ENCODE results near the gene PSME2. TPM values are rescaled to one million over a fixed set of nuclear protein-coding genes. Genes with fewer than 3 reads are reported as not detected.

Gene PSME2
- total and polyA plus RNA-seq, 2 donors (not counting 3 experiments of a cell fraction or from before 2014, with no cell fraction given) = 66.5 to 126 TPM

DNA sequence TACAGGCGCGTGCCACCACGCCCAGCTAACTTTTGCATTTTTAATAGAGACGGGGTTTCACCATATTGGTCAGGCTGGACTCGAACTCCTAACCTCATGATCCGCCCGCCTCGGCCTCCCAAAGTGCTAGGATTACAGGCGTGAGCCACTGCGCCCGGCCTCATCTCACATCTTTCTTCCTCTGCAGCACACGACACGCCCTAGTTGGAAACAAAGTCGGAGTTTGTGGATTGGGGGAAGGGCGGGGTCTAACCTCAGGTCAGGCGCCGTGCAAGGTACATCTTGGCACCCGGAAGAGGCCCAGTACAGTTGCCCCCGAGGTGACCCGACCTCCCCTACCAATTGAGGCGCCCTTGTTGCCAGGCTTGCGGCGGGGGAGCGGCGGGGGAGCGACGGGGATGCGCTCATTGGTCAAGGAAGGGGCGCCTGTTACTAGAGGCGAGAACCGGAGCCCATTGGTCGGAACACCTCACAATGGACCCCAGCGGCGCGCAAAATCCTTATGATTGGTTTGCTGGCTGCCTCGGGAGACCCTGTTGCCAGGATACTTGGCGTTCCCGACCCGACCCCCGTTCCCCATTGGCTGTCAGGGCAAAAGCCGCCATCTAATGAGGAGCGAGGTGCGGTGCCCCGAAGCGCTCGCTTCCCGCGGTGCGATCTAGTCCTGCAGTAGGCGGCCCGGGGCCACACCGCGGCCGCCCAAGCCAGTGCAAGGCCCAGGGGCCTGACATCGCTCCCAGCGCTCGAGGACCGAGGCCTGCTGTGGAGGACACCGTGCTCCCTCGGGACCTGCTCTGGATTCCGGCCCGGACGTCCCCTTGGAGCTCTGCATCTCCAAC lies 25.2 kb upstream of the PSME2 start, which contains the start of gene REC8:
TSS of gene REC8 (plus strand) at position 659 of the 839 bp plus-strand sequence. CDS start 473 bp downstream, outside the sequence.
- H3K79me2 ChIP-seq (ENCODE audit: control insufficient read depth, insufficient read depth, low read length) = no peaks in the 10 kb centered on the region
- intact Hi-C loops (cut with micrococcal nuclease) = no loop called here
- CTCF ChIA-PET = interaction anchor here (1.7 to 2.6 kb wide), 2 partner anchors 11 to 125 kb away, joined by 5 to 10 read pairs; partner anchors contain the start of gene IRF9
- no peaks in the 10 kb centered on the region for H4K20me1 ChIP-seq (replicated peaks; ENCODE audit: control insufficient read depth, extremely low read depth, insufficient read depth, low read length)
- H3K9me3 ChIP-seq (replicated peaks; ENCODE audit: control insufficient read depth, insufficient read depth, low read length) = no peaks in the 10 kb centered on the region
- peak within 1 kb of the TSS; percentile 8 to 25 (median 21) for H3K4me3 ChIP-seq (replicated peaks in 1 of 3; ENCODE audit: insufficient read depth in 1 of 3, low read depth in 1 of 3, low read length in 3 of 3)
- peak within 1 kb of the TSS; percentile 78 for H2AFZ ChIP-seq (ENCODE audit: low read depth, low read length)
- H3K4me1 ChIP-seq (ENCODE audit: control insufficient read depth, extremely low read depth, insufficient read depth, low read length) = peaks cover 3% of the 10 kb centered on the region
- peak within 1 kb of the TSS; percentile 26 for H3K4me2 ChIP-seq (ENCODE audit: insufficient read depth, low read length)
- dilution Hi-C loops (cut with MboI; ENCODE audit: extremely low pct_ligation_motif_present, low sequenced_read_pairs) = no loop called here
- FAIRE-seq (peak; percentile 82), DNase-seq (ENCODE audit: low read depth, low spot score) (peak; percentile 82)
- TF ChIP-seq JUN (IDR thresholded peaks at IDR 0.05; ENCODE audit: borderline replicate concordance, insufficient read depth, insufficient read length, low read depth) (no peak), POLR2AphosphoS5 (IDR thresholded peaks at IDR 0.05; ENCODE audit: insufficient read depth, low read depth, low read length) (peak; percentile 33)
- TF ChIP-seq, protein P1, sequence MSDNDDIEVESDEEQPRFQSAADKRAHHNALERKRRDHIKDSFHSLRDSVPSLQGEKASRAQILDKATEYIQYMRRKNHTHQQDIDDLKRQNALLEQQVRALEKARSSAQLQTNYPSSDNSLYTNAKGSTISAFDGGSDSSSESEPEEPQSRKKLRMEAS (IDR thresholded peaks at IDR 0.05; ENCODE audit: insufficient read depth, insufficient read length) = no peak
- POLR2A ChIA-PET = no interaction called here
- H3K27me3 ChIP-seq (ENCODE audit: control insufficient read depth in 2 of 2, insufficient read depth in 2 of 2, low read length in 2 of 2) = no peaks in the 10 kb centered on the region
- BruUV-seq (replicated peaks) = no TSS peak
- no peak within 1 kb of the TSS for H3K9ac ChIP-seq (replicated peaks; ENCODE audit: extremely low read depth, insufficient read depth, low read length)
- peaks cover 2 to 6% of the 10 kb centered on the region in 2 experiments for H3K36me3 ChIP-seq (ENCODE audit: control insufficient read depth in 2 of 2, extremely low read depth in 1 of 2, insufficient read depth in 2 of 2, low read length in 2 of 2)
- H3K27ac ChIP-seq (ENCODE audit: insufficient read depth, low read depth, low read length) = no peak within 1 kb of the TSS
- no peaks in the 10 kb centered on the region for H3K9me1 ChIP-seq (replicated peaks; ENCODE audit: control insufficient read depth, extremely low read depth, insufficient read depth, low read length)

DNA sequence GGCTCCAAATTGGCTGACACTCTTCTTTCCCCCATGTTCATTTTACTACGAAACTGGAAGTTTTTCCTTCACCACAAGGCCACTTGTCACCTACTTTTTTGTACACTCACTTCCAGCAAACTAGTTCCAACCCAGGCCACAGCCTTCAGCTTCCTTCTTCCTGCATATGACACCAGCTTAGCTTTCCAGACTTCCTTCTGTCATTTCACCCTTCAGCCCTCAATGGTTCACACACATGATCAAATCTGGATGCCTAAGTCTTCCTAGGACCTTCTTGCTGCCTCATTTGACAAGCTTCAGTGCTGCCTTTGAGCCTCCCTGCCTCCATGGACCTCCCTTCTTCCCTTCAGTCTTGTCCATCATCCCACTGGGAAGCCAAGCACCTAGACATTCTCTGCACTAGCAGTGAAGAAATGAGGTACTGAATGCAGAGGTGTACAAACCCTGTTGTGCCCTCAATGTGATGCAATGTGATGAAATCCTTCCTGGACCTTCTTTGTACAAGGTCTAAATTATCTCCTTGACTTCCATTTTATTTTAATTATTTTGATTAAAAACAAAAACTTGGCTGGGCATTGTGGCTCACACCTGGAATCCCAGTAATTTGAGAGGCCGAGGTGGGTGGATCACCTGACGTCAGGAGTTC lies 21.2 kb upstream of the PSME2 start:
- H3K36me3 ChIP-seq (ENCODE audit: control insufficient read depth in 2 of 2, extremely low read depth in 1 of 2, insufficient read depth in 2 of 2, low read length in 2 of 2) = peaks cover 17 to 37% of the 10 kb centered on the region in 2 experiments
- DNase-seq (ENCODE audit: low read depth, low spot score) (no peak), FAIRE-seq (no peak)
- dilution Hi-C loops (cut with MboI; ENCODE audit: extremely low pct_ligation_motif_present, low sequenced_read_pairs) (no loop called here), intact Hi-C loops (cut with micrococcal nuclease) (no loop called here)
- no peaks in the 10 kb centered on the region for H3K9me1 ChIP-seq (replicated peaks; ENCODE audit: control insufficient read depth, extremely low read depth, insufficient read depth, low read length)
- peaks cover 3% of the 10 kb centered on the region for H3K4me1 ChIP-seq (ENCODE audit: control insufficient read depth, extremely low read depth, insufficient read depth, low read length)
- CTCF ChIA-PET = interaction anchor here (1.1 kb wide), 1 partner anchor 10 kb away, joined by 3 read pairs; no protein-coding TSS in a partner anchor
- H3K4me3 ChIP-seq (replicated peaks in 1 of 3; ENCODE audit: insufficient read depth in 1 of 3, low read depth in 1 of 3, low read length in 3 of 3) = no peak overlapping the region
- H3K27ac ChIP-seq (ENCODE audit: insufficient read depth, low read depth, low read length) = no peak overlapping the region
- no peaks in the 10 kb centered on the region for H3K27me3 ChIP-seq (ENCODE audit: control insufficient read depth in 2 of 2, insufficient read depth in 2 of 2, low read length in 2 of 2)
- H3K4me2 ChIP-seq (ENCODE audit: insufficient read depth, low read length) = no peak overlapping the region
- H3K9me3 ChIP-seq (replicated peaks; ENCODE audit: control insufficient read depth, insufficient read depth, low read length) = no peaks in the 10 kb centered on the region
- no peak overlapping the region for H3K9ac ChIP-seq (replicated peaks; ENCODE audit: extremely low read depth, insufficient read depth, low read length)
- H3K79me2 ChIP-seq (ENCODE audit: control insufficient read depth, insufficient read depth, low read length) = peaks cover 3% of the 10 kb centered on the region
- POLR2A ChIA-PET = interaction anchor here (0.6 kb wide), 1 partner anchor 8 kb away, joined by 6 read pairs; no protein-coding TSS in a partner anchor
- no peak for TF ChIP-seq EZH2 (IDR thresholded peaks at IDR 0.05; ENCODE audit: borderline replicate concordance, low read depth, low read length, severe bottlenecking)
- TF ChIP-seq, protein P1 (IDR thresholded peaks at IDR 0.05; ENCODE audit: insufficient read depth, insufficient read length) = no peak
- TF ChIP-seq POLR2AphosphoS5 (IDR thresholded peaks at IDR 0.05; ENCODE audit: insufficient read depth, low read depth, low read length) = no peak
- TF ChIP-seq POLR2A (IDR thresholded peaks at IDR 0.05; ENCODE audit: low read depth, low read length) = no peak
- TF ChIP-seq, protein P2, sequence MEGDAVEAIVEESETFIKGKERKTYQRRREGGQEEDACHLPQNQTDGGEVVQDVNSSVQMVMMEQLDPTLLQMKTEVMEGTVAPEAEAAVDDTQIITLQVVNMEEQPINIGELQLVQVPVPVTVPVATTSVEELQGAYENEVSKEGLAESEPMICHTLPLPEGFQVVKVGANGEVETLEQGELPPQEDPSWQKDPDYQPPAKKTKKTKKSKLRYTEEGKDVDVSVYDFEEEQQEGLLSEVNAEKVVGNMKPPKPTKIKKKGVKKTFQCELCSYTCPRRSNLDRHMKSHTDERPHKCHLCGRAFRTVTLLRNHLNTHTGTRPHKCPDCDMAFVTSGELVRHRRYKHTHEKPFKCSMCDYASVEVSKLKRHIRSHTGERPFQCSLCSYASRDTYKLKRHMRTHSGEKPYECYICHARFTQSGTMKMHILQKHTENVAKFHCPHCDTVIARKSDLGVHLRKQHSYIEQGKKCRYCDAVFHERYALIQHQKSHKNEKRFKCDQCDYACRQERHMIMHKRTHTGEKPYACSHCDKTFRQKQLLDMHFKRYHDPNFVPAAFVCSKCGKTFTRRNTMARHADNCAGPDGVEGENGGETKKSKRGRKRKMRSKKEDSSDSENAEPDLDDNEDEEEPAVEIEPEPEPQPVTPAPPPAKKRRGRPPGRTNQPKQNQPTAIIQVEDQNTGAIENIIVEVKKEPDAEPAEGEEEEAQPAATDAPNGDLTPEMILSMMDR (IDR thresholded peaks at IDR 0.05; ENCODE audit: extremely low read depth in 1 of 2, insufficient read depth in 1 of 2, low read depth in 1 of 2, low read length in 2 of 2) = no peak
- TF ChIP-seq MYC (IDR thresholded peaks at IDR 0.05; ENCODE audit: low read depth, low read length) = no peak
- TF ChIP-seq FOS (IDR thresholded peaks at IDR 0.05; ENCODE audit: borderline replicate concordance, insufficient read depth, low read length) = no peak
- no peak for TF ChIP-seq GATA2 (IDR thresholded peaks at IDR 0.05; ENCODE audit: insufficient read depth, insufficient read length, low read depth, low read length)
- no peak for TF ChIP-seq JUN (IDR thresholded peaks at IDR 0.05; ENCODE audit: borderline replicate concordance, insufficient read depth, insufficient read length, low read depth)
- H4K20me1 ChIP-seq (replicated peaks; ENCODE audit: control insufficient read depth, extremely low read depth, insufficient read depth, low read length) = no peaks in the 10 kb centered on the region
- BruUV-seq (replicated peaks) = no TSS peak
- H2AFZ ChIP-seq (ENCODE audit: low read depth, low read length) = no peak overlapping the region
